GM18861 (cell line): ENCODE data around the gene RAP1A.

Experiments used
- ATAC-seq: cut with Tn5 transposase; IDR thresholded peaks from one replicate; pipeline ENCODE4 v1.9.1; 2021; ENCODE audit not compliant: unreplicated experiment

RAP1A gene

GRCh38 chr1:111751906-111752575, 132.5 kb downstream of the RAP1A start:
- no peak for ATAC-seq

GRCh38 chr1:111754984-111755330, 135.4 kb downstream of the RAP1A start:
- ATAC-seq: peak; percentile 3

DNA sequence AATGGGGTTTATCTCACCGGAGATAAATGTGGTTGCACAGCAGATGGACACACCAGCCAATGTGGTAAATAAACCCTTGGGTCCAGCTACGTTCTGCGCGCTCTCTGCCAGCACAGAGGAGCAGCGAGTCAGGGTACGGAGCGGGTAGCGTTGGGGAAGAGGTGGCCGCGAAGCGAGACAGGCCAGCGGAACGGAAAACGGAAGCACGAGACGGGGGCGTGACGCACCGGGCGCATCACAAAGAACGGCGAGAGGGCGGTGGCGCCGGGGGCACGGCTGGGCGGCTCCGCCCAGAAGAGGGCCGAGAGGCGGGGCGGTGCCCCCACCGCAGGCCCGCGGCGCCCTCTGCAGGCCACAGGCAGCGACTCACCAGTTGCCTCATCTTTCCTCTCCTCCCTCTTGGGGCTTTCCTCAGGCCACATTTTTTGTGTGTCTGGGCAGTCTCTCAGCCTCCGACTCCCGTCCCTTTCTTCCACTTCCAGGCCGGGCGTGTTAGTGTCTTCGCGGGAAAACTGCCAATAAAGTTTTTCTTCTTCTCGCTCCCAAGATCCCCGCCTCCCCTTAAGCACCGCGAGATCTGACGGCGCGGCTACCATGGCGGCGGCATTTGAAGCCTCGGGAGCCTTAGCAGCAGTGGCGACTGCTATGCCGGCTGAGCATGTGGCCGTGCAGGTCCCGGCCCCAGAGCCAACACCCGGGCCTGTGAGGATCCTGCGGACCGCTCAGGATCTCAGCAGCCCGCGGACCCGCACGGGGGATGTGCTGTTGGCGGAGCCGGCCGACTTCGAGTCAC, 135.9 kb downstream of the RAP1A start, which contains the start of gene DDX20:
TSS of gene DDX20 (plus strand) at position 571 of the 793 bp plus-strand sequence. CDS start at position 595, 24 bp downstream.
- peak; percentile 79 for ATAC-seq

DNA sequence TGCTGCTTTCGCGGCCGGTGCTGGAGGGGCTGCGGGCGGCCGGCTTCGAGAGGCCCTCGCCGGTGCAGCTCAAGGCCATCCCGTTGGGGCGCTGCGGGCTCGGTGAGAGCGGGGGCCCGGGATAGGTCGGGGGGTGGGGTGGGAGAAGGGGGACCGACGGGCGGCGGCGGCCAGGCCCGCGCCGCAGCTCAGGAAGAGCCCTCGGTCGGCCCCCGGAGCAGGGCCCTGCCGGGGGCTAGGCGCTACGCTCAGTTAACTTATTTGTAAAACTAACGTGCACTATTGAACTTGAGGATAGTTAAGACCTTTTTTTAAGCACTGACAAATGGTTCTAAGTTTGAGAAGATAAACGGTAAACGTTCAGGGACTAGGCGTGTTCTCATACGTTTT, 136.5 kb downstream of the RAP1A start:
- ATAC-seq: no peak

- no peak for ATAC-seq
These were observed 138.8 kb downstream of the RAP1A start for GRCh38 chr1:111758373-111758772.

DNA sequence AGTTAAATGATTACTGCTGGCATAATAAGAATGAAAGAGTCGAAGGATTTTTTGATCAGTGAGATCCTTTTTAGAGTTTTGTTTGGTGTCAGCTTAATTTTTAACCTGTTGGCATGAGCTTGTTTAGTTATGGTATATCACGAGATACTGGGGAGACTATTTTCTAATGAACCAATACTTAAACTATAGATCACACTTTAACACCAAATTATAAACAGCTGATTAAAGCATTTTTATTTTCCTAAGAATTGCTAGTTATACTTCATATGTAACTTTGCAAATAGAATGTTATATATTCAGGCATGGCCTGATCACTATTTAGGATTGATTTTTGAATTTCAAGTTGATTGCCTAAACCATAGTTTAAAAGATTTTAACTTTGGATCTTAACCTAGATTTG, 142.1 kb downstream of the RAP1A start:
- no peak for ATAC-seq

DNA sequence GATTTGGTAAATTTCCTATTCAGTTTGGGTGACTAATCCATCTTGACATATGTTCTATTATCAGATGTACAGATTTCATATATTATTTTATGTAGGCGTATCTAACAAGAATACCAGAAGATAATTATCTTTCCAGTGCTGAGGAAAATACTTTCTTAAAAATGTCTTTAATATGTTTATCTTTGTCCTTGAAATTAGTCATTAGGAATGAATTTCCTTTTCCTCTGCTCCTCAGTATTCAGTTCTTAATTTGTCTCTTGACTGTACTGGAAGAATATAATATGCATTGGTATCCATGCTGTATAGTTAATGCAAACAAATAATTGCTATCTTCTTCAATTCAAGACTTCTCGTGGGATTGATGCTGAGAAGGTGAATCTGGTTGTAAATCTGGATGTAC, 142.7 kb downstream of the RAP1A start:
- ATAC-seq: no peak
